Nucleus accumbens (tissue), 56 donors: ENCODE results near the gene CENPM.

Experiments
- DNase-seq, 56 donors: peaks; one replicate each; lab custom pipeline; 2025; lab: John Stamatoyannopoulos, UW

The CENPM gene

GRCh38 chr22:41915786-41916493, 31.0 kb downstream of the CENPM start:
- DNase-seq = no peak

GRCh38 chr22:41915035-41915785, 31.7 kb downstream of the CENPM start, which contains the start of gene SHISA8:
Gene SHISA8 (minus strand): TSS chr22:41915074. CDS start chr22:41914667, 407 bp downstream.
- peak in 2 of 56 donors; percentile 7 to 31 for DNase-seq

- no peak for DNase-seq
Measured at GRCh38 chr22:41914611-41915034, 32.3 kb downstream of the CENPM start.

- no peak for DNase-seq
Measured at GRCh38 chr22:41913842-41914534, 33.0 kb downstream of the CENPM start.

- DNase-seq = no peak
Measured at GRCh38 chr22:41913040-41913719, 33.8 kb downstream of the CENPM start.

DNA sequence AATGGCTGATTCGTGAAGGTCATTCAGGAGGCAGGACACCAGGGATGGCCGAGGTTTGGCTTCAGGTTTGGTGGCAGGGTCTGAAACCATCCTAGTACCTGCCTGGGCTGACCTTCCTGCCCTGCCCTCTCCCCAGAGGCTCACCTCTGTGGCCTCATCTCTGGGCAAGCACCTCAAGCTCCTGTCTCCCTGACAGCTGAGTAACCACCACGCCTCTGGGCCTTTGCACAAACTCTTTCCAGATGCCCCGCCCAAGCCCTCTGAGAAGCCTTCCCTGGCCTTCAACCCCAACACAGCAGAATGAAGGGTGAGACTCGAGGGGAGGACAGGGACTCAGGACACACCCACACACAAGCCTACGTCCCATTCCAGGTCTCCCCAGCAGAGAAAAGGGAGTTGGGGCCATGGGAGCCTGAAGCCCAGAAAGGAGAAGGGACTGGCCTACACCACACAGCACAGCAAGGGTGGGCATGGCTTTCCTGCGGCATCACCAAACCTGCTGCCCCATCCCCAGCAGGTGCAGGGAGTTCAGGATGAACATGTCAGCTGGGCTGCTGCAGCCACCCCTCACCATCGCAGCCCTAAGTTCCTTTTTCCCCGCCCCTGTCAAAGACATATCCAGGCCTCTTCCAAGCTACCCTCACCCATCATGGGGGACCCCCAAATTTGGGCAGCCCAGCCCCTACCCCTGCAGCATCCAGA, 34.5 kb downstream of the CENPM start:
- DNase-seq = no peak

- no peak for DNase-seq
Measured at GRCh38 chr22:41911001-41911611, 35.8 kb downstream of the CENPM start.

DNA sequence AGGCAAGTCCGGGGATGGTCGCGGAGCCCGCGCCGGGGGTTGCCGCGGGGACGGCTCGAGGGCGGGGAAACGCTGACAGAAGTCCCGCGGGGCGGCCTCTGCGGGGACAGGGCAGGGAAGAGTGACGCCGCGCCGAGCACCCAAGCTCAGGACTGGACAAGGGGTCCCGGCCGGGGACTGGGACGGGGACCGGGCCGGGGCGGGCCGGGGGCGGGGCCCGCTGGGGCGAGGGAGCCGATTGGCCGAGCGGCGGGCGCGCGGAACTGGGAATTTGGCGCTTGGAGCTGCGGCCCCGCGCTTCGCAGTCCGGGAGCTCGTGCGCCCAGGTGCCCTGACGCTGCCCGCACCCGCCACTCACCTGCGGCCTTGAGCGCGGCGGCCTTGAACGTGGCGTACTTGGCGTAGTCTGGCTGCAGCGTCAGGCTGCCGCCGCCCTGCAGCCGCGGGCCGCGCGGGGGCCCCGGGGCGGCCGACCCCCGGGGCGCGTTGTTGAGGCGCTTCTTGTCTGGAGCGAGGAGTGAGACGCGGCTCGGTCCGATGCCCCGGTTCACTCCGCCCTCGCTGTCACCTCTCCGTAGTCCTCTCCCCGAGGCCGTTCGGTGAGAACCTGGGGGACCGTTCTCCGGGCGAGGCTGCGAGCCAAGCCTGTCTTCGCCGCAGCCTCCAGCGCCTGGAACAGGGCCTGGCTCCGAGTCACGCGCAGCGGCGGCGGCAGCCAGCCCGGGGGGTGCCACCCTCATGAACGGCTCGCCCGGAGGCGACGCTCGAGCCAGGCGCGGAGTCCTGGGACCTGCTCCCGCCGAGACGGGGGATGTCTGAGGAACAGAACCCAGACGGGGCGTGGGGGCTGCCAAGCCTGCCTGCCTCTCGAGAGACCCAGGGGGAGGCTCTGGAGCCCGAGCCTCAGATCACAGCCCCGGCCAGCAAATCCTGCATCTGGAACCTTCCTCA, 36.6 kb downstream of the CENPM start:
- DNase-seq = peak in 37 of 56 donors; percentile 6 to 75 (median 42)

DNA sequence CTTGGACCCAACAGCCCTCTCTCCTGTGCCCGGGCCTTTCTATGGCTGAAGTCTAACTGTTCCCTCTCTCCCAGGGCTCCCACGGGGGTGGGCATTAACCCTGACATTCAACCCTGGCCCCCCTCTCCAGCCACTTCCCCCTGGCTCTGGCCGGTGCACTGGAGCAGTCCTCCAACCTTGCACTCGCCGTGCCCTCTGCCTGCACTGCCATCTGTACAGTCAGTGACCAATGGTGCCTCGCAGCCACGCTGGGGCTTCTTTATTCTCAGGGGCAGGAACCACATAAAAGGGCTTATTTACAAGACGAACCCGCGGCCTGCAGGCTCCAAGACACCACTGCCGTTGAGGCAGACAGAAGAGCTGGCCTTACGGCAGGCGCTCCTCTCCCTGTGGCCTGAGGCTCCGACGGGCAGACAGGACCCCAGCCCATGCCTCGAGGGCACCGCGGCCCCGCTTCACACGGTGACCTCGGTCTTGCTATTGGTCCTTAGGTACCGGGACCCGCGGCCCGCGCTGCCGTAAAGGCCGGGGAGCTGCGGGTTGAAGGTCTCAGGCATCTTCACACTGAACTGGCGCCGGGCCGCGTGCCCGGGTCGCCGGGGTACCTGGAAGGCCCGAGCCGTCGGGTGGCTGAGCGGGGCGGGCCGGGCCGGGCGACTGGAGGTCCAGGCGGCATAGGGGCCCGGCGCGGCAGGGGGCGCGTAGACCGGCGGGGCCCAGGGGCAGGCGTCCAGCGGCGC, 37.5 kb downstream of the CENPM start:
- peak in 1 of 56 donors; percentile 19 for DNase-seq

- no peak for DNase-seq
Measured at GRCh38 chr22:41908411-41909309, 38.3 kb downstream of the CENPM start.

GRCh38 chr22:41907436-41908401, 39.2 kb downstream of the CENPM start:
- no peak for DNase-seq

DNA sequence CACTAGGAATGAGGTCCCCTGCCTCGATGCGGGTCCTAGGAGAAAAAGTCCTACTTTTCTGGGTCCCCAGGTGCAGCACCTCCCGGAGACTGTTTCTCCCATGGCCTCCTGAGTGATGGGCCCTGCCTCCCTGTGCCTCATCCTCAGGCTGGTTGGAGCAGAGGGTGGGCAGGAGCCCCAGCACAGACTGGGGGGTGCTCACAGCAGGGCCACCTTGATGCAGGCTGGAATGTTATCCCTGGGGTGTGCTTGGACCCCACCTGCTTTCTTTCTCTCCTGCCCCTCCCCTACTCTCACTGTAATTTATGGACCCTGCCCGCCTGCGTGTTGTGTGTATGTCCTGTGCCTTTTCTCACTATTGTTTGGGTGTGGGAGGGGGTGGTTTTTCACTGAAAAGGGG, 40.1 kb downstream of the CENPM start:
- DNase-seq = no peak

DNA sequence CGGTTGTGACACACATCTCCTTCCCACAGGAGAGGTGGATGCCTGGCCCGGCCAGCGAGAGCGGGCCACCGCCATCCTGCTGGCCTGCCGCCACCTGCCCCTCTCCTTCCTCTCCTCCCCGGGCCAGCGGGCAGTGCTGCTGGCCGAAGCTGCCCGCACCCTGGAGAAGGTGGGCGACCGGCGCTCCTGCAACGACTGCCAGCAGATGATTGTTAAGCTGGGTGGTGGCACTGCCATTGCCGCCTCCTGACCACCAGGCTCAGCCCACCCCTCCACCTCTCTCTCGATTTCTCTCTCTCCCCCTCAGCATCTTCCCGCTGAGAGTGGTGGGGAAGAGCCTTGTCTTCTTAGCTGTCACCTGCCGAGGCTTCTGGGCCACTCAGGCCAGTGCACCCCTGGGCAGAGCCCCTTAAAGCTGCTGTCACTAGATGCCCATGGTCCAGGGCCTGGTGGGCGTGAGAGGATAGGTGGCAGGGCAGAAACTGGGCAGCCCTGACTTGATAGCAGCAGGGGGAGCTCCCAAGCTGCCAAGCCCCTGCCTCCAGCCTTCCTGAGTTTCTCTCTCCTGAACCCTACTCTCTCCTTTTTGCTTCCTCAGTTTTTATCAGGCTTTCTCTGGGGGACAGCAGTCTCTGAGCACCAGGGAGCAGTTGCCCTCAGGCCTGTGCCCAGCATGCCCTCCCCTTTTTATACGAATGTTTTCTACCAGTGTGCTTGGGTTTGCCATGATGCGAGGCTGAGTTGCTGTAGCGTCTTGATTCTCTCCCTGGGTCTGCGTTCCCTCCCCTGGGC, 41.3 kb downstream of the CENPM start:
- DNase-seq = no peak
